GM21515 (cell line): ENCODE data around the gene DPF3.

Experiments used
- ATAC-seq: cut with Tn5 transposase; IDR thresholded peaks from one replicate; pipeline ENCODE4 v1.9.1; 2021; ENCODE audit not compliant: unreplicated experiment

Gene DPF3

GRCh38 chr14:72801836-72802587 is 91.9 kb downstream of the DPF3 start:
- no peak for ATAC-seq

- ATAC-seq = no peak
Measured at GRCh38 chr14:72801381-72801812, 92.5 kb downstream of the DPF3 start.

GRCh38 chr14:72800848-72801370 is 93.0 kb downstream of the DPF3 start:
- no peak for ATAC-seq

GRCh38 chr14:72800296-72800695 is 93.6 kb downstream of the DPF3 start:
- no peak for ATAC-seq

GRCh38 chr14:72796935-72797334 is 97.0 kb downstream of the DPF3 start:
- no peak for ATAC-seq

- ATAC-seq = no peak
Measured at GRCh38 chr14:72793156-72793939, 100.6 kb downstream of the DPF3 start.

- no peak for ATAC-seq
Measured at GRCh38 chr14:72792051-72792788, 101.7 kb downstream of the DPF3 start.

- no peak for ATAC-seq
Measured at GRCh38 chr14:72790887-72791566, 102.9 kb downstream of the DPF3 start.

GRCh38 chr14:72788972-72789728 is 104.8 kb downstream of the DPF3 start:
- no peak for ATAC-seq

GRCh38 chr14:72788255-72788654 is 105.6 kb downstream of the DPF3 start:
- ATAC-seq = no peak

- ATAC-seq = no peak
Measured at GRCh38 chr14:72787841-72788240, 106.1 kb downstream of the DPF3 start.

- ATAC-seq = no peak
Measured at GRCh38 chr14:72786378-72787350, 107.2 kb downstream of the DPF3 start.

GRCh38 chr14:72783741-72784140 is 110.2 kb downstream of the DPF3 start:
- ATAC-seq = no peak

- ATAC-seq = no peak
Measured at GRCh38 chr14:72782817-72783216, 111.1 kb downstream of the DPF3 start.

- no peak for ATAC-seq
Measured at GRCh38 chr14:72781561-72782508, 112.1 kb downstream of the DPF3 start.

GRCh38 chr14:72780751-72781150 is 113.2 kb downstream of the DPF3 start:
- no peak for ATAC-seq

- ATAC-seq = no peak
Measured at GRCh38 chr14:72779679-72780078, 114.2 kb downstream of the DPF3 start.

GRCh38 chr14:72777636-72778035 is 116.3 kb downstream of the DPF3 start:
- ATAC-seq = no peak
